Measurements from ENCODE around the gene STEAP1.
"Not testable (repeated sequence)": the region's sequence is repeated elsewhere in the genome, so short reads cannot be mapped to it uniquely, and the experiment has no call there.

STEAP1 gene

GRCh38 chr7:90173127-90173844, 19.0 kb downstream of the STEAP1 start:
- DNase-seq (ENCODE audit: low spot score) = no peak

- no peak for DNase-seq (ENCODE audit: low spot score)
Measured at GRCh38 chr7:90175667-90176066, 21.4 kb downstream of the STEAP1 start.

- DNase-seq (ENCODE audit: low spot score) = no peak
Measured at GRCh38 chr7:90176195-90176594, 21.9 kb downstream of the STEAP1 start.

GRCh38 chr7:90178166-90178565, 23.9 kb downstream of the STEAP1 start:
- DNase-seq (ENCODE audit: low spot score) = no peak

DNA sequence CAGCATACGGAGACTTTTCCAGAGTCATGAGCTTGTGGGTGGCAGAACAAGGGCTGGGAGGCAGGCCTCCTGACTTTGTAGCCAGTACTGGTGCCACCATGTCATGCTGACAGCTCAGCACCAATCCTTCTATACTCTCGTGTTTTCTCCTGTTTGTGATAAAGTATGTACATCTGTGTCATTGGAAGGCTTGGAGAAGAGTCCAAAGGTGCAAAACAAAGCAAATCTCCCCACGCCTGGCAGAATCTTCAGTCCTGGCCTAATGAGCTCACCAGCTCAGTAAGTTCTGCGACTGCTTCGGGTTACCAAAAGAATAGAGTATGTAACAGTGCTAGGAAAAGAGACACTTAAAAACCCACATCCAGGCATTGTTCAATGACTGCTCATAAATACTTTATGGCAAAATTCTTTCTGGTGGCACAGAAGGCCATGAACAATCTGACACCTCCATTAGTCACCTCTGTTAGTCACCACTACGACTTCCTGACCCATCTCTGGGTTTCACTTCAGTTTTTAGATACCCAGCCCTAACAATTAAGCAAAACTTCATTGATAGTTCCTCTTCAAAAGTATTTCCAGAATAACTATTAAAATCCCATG, 24.5 kb downstream of the STEAP1 start:
- no peak for DNase-seq (ENCODE audit: low spot score)

DNA sequence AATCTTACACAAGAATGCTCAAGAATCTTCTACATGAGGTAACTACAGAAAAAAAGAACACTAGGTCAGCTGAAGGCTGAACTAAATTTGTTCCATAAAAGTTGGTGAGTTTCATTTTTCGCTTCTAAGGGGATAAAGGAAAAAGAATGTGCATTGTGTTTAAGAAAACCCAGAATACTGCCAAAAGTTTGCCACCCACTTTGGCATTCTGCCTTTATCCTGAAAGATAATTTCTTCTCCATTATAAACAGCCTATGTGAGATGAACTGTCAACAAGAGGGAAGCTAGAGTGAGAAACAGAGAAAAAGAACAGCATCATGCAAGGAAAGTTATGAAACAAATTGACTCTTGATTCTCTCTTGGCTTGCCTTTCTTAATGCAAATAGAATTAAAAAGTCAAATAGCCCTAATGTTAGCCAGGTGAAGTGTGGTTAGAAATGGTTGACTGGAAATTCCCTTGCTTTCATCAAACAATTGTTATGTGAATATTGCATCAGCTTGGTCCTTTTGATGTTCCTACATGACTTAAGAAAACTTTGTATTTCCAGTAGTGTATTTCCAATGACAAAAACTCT, 25.8 kb downstream of the STEAP1 start:
- no peak for DNase-seq (ENCODE audit: low spot score)

DNA sequence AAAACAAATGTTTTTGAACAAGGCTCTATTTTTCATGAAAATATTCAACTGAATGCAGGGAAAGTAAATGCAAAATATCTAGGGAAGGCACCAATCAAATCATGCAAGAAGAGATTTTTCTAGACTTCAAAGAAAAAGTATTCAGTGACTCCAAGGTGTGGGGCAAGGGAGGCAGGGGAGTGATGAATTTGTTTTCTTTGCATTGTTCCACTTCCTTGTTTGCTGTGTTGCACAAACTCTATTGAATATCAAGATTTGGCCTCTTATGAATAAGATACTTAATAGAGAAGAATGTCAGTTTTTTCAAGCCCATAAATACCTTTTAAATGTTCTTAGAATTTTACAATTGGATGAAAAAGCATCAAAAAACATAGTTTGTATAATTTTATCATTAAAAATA, 26.4 kb downstream of the STEAP1 start:
- DNase-seq (ENCODE audit: low spot score) = no peak

DNA sequence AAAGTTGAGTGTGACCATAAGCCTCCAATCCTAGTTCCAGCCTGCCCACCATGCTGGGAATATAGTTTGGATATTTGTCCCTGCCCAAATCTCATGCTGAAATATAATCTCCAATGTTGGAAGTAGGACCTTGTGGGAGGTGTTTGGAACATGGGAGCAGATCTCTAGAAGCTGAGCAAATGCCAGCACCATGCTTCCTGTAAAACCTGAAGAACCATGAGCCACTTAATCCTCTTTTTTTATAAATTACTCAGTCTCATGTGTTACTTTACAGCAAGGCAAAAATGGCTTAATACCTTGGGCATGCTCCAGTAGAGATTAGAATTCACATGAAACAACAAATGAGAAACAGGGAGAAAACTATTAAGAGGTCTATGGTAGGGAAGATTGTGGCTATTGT, 27.2 kb downstream of the STEAP1 start:
- DNase-seq (ENCODE audit: low spot score) = no peak

DNA sequence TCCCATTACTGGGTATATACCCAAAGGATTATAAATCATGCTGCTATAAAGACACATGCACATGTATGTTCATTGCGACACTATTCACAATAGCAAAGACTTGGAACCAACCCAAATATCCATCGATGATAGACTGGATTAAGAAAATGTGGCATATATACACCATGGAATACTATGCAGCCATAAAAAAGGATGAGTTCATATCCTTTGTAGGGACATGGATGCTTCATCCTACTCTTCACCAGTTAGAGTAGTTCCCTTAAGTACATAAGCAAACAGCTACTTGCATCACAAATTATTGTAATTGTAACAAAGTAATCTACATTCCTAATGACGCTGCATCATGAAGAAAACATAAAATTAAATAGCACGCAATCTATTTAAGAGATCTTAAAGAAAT, 32.0 kb downstream of the STEAP1 start:
- DNase-seq (ENCODE audit: low spot score) = not testable (repeated sequence)

DNA sequence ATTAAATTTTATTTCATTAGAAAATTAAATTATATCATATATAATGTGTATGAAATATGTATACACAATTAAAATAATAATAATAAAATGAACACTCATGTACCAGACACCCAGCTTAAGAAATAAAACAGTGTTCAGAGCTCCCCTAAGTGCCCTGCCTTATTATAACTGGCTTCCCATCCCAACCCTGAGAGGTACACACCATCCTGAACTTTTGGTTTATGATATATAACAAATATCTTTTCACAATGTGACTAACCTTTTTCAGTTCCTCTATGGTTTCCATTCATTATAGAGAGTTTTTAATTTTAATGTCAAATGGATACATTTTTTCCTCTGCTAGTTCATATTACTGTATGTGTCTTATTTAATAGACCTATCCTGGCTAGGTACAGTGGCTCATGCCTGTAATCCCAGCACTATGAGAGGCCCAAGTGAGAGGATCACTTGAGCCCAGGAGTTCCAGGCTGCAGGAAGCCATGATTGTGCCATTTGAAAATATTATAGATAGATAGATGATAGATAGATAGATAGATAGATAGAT, 33.3 kb downstream of the STEAP1 start:
- DNase-seq (ENCODE audit: low spot score) = no peak

- no peak for DNase-seq (ENCODE audit: low spot score)
Measured at GRCh38 chr7:90188281-90188680, 34.0 kb downstream of the STEAP1 start.

GRCh38 chr7:90190995-90191394, 36.7 kb downstream of the STEAP1 start:
- no peak for DNase-seq (ENCODE audit: low spot score)

DNA sequence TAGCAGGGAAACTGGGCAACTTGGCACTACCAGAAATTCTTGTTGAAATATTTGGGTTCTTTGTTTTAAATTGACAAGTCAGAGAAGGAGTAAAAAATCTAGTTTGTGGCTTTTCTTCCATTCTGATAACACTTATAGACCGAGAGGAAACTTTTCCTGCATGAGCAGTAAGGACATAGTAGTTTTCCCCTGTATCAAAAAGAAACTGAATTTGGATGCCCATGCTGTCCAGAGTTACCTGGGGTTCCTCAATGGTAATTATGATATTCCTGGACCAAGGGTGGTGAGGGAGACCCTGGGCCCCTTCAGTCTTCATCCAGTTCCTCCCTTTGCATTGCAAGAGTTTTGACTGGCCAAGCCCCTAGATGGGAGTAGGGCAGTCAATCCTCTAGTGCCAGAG, 37.4 kb downstream of the STEAP1 start:
- no peak for DNase-seq (ENCODE audit: low spot score)

GRCh38 chr7:90192876-90193750, 38.8 kb downstream of the STEAP1 start:
- DNase-seq (ENCODE audit: low spot score) = no peak

GRCh38 chr7:90194911-90195809, 40.9 kb downstream of the STEAP1 start:
- no peak for DNase-seq (ENCODE audit: low spot score)

DNA sequence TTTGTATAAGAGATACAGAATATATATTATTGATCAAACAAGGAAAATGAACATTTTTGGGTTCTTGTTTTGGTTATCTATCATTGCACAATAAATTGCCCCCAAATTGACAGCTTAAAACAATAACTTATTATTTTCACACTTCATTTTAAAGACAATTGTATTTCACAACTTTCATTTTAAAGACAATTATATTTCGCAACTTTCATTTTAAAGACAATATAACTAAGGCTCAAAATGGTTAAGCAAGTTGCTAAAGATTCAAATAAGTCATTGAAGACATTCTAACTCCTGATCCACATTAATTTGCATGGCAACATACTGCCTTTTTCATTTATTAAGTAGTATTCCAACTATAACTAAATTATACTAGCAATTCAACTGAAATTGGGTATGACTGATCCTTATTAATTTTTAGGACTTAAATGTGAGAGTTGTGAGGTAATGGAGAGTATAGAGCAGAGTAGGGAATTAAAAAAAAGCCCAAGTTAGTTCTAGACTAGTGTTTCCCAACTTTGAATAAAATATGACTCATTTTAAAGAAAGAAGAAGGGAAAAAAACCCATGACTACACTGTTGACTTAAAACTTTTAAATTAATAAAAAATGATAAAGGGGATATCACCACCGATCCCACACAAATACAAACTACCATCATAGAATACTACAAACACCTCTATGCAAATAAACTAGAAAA, 47.4 kb downstream of the STEAP1 start:
- no peak for DNase-seq (ENCODE audit: low spot score)

DNA sequence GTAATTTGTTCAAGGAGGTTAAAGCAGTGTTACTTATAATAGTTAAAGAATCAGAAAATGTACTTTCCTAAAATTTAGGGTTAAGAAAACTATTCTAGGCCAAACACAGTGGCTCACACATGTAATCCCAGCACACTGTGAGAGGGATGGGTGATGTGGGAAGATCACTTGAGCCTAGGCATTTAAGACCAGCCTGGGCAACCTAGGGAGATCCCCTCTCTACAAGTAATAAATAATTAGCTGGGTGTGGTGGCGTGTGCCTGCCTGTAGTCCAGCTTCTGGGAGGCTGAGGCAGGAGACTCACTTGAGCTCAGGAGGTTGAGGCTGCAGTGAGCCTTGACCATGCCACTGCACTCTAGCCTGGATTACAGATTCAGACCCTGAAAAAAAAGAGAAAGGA, 53.7 kb downstream of the STEAP1 start:
- DNase-seq (ENCODE audit: low spot score) = no peak

DNA sequence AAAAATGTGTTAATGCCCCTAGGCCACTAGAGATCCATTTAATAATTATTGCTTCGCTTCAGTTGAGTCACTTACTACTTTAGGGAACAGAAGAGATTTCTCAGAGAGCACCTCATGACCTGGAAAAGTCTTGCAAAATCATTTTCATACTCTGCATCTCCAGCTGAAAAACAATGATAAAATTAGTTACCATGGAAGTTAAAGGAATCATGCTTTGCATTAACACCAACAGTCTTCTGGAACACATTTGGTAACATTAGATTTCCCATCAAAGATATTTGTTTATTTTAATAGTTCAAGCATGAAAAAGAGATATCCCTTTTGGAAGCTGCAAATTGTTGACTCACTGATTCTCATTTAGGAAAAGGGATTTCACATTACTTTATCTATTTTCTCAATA, 55.5 kb downstream of the STEAP1 start:
- DNase-seq (ENCODE audit: low spot score) = no peak

GRCh38 chr7:90210475-90210874, 56.2 kb downstream of the STEAP1 start:
- no peak for DNase-seq (ENCODE audit: low spot score)

GRCh38 chr7:90210981-90211380, 56.7 kb downstream of the STEAP1 start:
- DNase-seq (ENCODE audit: low spot score) = no peak
